ENCODE data around the gene NPAS3.

DNA sequence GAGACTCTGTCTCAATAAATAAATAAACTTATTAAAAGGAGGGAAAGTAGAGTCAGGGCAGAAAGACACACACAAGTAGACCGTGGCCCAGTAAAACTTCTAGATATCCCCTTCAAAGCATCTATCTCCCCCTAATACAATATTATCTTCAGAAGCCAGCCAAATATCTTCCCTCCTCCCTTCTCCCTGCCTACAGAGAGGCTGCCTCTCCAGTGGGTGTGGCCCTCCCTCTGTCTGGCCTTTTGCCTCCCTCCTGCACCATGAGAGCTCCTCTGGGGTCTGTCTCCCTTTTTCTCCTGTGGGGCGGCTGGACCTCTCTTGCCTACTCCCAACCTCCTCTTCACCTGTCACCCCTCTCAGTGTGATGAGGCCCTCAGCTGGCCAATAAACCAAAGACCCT, 873.0 kb downstream of the NPAS3 start:
- TF ChIP-seq CTCF (IDR thresholded peaks at IDR 0.05) (no peak), POLR2AphosphoS5 (IDR thresholded peaks at IDR 0.05) (no peak), POLR2A (IDR thresholded peaks at IDR 0.05) (no peak)
